ENCODE data around the gene DAP.

DAP gene

GRCh38 chr5:10699281-10699874 lies 61.7 kb downstream of the DAP start:
- Histone ChIP-seq H3K9ac (ENCODE audit: low read length) (no peak overlapping the region), H3K4me3 (ENCODE audit: low read length) (no peak overlapping the region), H2BK15ac (replicated peaks; ENCODE audit: low read depth) (no peak overlapping the region), H3K4ac (ENCODE audit: low read depth, low read length) (no peak overlapping the region), H3K27me3 (ENCODE audit: insufficient read depth, low read length, poor library complexity) (no peaks in the 10 kb centered on the region), H3K18ac (ENCODE audit: low read length) (no peak overlapping the region), H3K79me1 (ENCODE audit: low read length) (peaks cover 1% of the 10 kb centered on the region), H2BK5ac (ENCODE audit: low read length) (no peak overlapping the region), H3K56ac (ENCODE audit: low read length) (no peak overlapping the region), H2AK5ac (ENCODE audit: low read length) (no peak overlapping the region), H2BK120ac (ENCODE audit: low read depth, low read length) (no peak overlapping the region), H4K5ac (ENCODE audit: low read length) (no peak overlapping the region), H3K79me2 (ENCODE audit: control insufficient read depth, insufficient read depth, low read length) (no peaks in the 10 kb centered on the region), H3K27ac (ENCODE audit: low read depth, low read length) (no peak overlapping the region), H3K36me3 (ENCODE audit: control insufficient read depth, insufficient read depth, low read length) (no peaks in the 10 kb centered on the region), H3K4me1 (ENCODE audit: control insufficient read depth, low read depth, low read length) (no peaks in the 10 kb centered on the region), H3K4me2 (ENCODE audit: low read length) (no peak overlapping the region), H4K8ac (ENCODE audit: low read depth, low read length) (no peak overlapping the region), H3K23ac (ENCODE audit: low read length) (no peak overlapping the region)
- DNase-seq, result peak; percentile 70
- no CpG with 5 or more reads among the region's 5 CpGs for WGBS (ENCODE audit: extremely low coverage, insufficient coverage, low lambda C conversion rate)

GRCh38 chr5:10695759-10696543 lies 65.1 kb downstream of the DAP start:
- Histone ChIP-seq H2BK5ac (ENCODE audit: low read length) (no peak overlapping the region), H3K4me1 (ENCODE audit: control insufficient read depth, low read depth, low read length) (no peaks in the 10 kb centered on the region), H3K56ac (ENCODE audit: low read length) (no peak overlapping the region), H2BK15ac (replicated peaks; ENCODE audit: low read depth) (no peak overlapping the region), H3K4me3 (ENCODE audit: low read length) (no peak overlapping the region), H3K79me2 (ENCODE audit: control insufficient read depth, insufficient read depth, low read length) (no peaks in the 10 kb centered on the region), H2BK120ac (ENCODE audit: low read depth, low read length) (no peak overlapping the region), H3K4ac (ENCODE audit: low read depth, low read length) (no peak overlapping the region), H4K8ac (ENCODE audit: low read depth, low read length) (no peak overlapping the region), H2AK5ac (ENCODE audit: low read length) (no peak overlapping the region), H3K27me3 (ENCODE audit: insufficient read depth, low read length, poor library complexity) (no peaks in the 10 kb centered on the region), H3K36me3 (ENCODE audit: control insufficient read depth, insufficient read depth, low read length) (no peaks in the 10 kb centered on the region), H3K18ac (ENCODE audit: low read length) (no peak overlapping the region), H3K79me1 (ENCODE audit: low read length) (peaks cover 1% of the 10 kb centered on the region), H4K5ac (ENCODE audit: low read length) (no peak overlapping the region), H3K4me2 (ENCODE audit: low read length) (no peak overlapping the region), H3K9ac (ENCODE audit: low read length) (no peak overlapping the region), H3K27ac (ENCODE audit: low read depth, low read length) (no peak overlapping the region), H3K23ac (ENCODE audit: low read length) (no peak overlapping the region)
- WGBS (ENCODE audit: extremely low coverage, insufficient coverage, low lambda C conversion rate), result no CpG with 5 or more reads among the region's 7 CpGs
- DNase-seq, result no peak

- Histone ChIP-seq H3K4ac (ENCODE audit: low read depth, low read length) (no peak overlapping the region), H3K9ac (ENCODE audit: low read length) (no peak overlapping the region), H3K4me1 (ENCODE audit: control insufficient read depth, low read depth, low read length) (no peaks in the 10 kb centered on the region), H3K18ac (ENCODE audit: low read length) (no peak overlapping the region), H2AK5ac (ENCODE audit: low read length) (no peak overlapping the region), H3K4me2 (ENCODE audit: low read length) (no peak overlapping the region), H3K56ac (ENCODE audit: low read length) (no peak overlapping the region), H3K4me3 (ENCODE audit: low read length) (no peak overlapping the region), H3K27me3 (ENCODE audit: insufficient read depth, low read length, poor library complexity) (no peaks in the 10 kb centered on the region), H2BK15ac (replicated peaks; ENCODE audit: low read depth) (no peak overlapping the region), H2BK120ac (ENCODE audit: low read depth, low read length) (no peak overlapping the region), H3K27ac (ENCODE audit: low read depth, low read length) (no peak overlapping the region), H3K23ac (ENCODE audit: low read length) (no peak overlapping the region), H4K8ac (ENCODE audit: low read depth, low read length) (no peak overlapping the region), H4K5ac (ENCODE audit: low read length) (no peak overlapping the region), H3K79me1 (ENCODE audit: low read length) (peaks cover 1% of the 10 kb centered on the region), H3K79me2 (ENCODE audit: control insufficient read depth, insufficient read depth, low read length) (no peaks in the 10 kb centered on the region), H3K36me3 (ENCODE audit: control insufficient read depth, insufficient read depth, low read length) (no peaks in the 10 kb centered on the region), H2BK5ac (ENCODE audit: low read length) (no peak overlapping the region)
- no CpG with 5 or more reads among the region's 14 CpGs for WGBS (ENCODE audit: extremely low coverage, insufficient coverage, low lambda C conversion rate)
- DNase-seq, result peak; percentile 75
Measured at GRCh38 chr5:10695055-10695649, 65.9 kb downstream of the DAP start.

GRCh38 chr5:10691826-10692785 lies 68.9 kb downstream of the DAP start:
- H3K79me1 ChIP-seq (ENCODE audit: low read length), result no peaks in the 10 kb centered on the region
- H3K4me1 ChIP-seq (ENCODE audit: control insufficient read depth, low read depth, low read length), result no peaks in the 10 kb centered on the region
- H3K18ac ChIP-seq (ENCODE audit: low read length), result no peak overlapping the region
- no peak overlapping the region for H3K4ac ChIP-seq (ENCODE audit: low read depth, low read length)
- peak; percentile 81 for DNase-seq
- no peaks in the 10 kb centered on the region for H3K27me3 ChIP-seq (ENCODE audit: insufficient read depth, low read length, poor library complexity)
- no peak overlapping the region for H2BK5ac ChIP-seq (ENCODE audit: low read length)
- H3K4me2 ChIP-seq (ENCODE audit: low read length), result no peak overlapping the region
- H3K23ac ChIP-seq (ENCODE audit: low read length), result no peak overlapping the region
- H3K27ac ChIP-seq (ENCODE audit: low read depth, low read length), result no peak overlapping the region
- no peak overlapping the region for H3K9ac ChIP-seq (ENCODE audit: low read length)
- H3K79me2 ChIP-seq (ENCODE audit: control insufficient read depth, insufficient read depth, low read length), result no peaks in the 10 kb centered on the region
- no peak overlapping the region for H2BK120ac ChIP-seq (ENCODE audit: low read depth, low read length)
- no peak overlapping the region for H2AK5ac ChIP-seq (ENCODE audit: low read length)
- H3K4me3 ChIP-seq (ENCODE audit: low read length), result no peak overlapping the region
- no CpG with 5 or more reads among the region's 16 CpGs for WGBS (ENCODE audit: extremely low coverage, insufficient coverage, low lambda C conversion rate)
- H4K8ac ChIP-seq (ENCODE audit: low read depth, low read length), result no peak overlapping the region
- H4K5ac ChIP-seq (ENCODE audit: low read length), result no peak overlapping the region
- no peak overlapping the region for H2BK15ac ChIP-seq (replicated peaks; ENCODE audit: low read depth)
- H3K56ac ChIP-seq (ENCODE audit: low read length), result no peak overlapping the region
- no peaks in the 10 kb centered on the region for H3K36me3 ChIP-seq (ENCODE audit: control insufficient read depth, insufficient read depth, low read length)

- H3K4me1 ChIP-seq (ENCODE audit: control insufficient read depth, low read depth, low read length), result no peaks in the 10 kb centered on the region
- no peak overlapping the region for H4K8ac ChIP-seq (ENCODE audit: low read depth, low read length)
- WGBS (ENCODE audit: extremely low coverage, insufficient coverage, low lambda C conversion rate), result no CpG with 5 or more reads among the region's 14 CpGs
Measured at GRCh38 chr5:10690460-10691440, 70.3 kb downstream of the DAP start.

More at GRCh38 chr5:10690460-10691440, 70.3 kb downstream of the DAP start:
- no peak overlapping the region for H3K18ac ChIP-seq (ENCODE audit: low read length)
- no peak overlapping the region for H3K9ac ChIP-seq (ENCODE audit: low read length)
- H2AK5ac ChIP-seq (ENCODE audit: low read length), result no peak overlapping the region
- H3K56ac ChIP-seq (ENCODE audit: low read length), result no peak overlapping the region
- no peaks in the 10 kb centered on the region for H3K79me2 ChIP-seq (ENCODE audit: control insufficient read depth, insufficient read depth, low read length)
- no peaks in the 10 kb centered on the region for H3K27me3 ChIP-seq (ENCODE audit: insufficient read depth, low read length, poor library complexity)
- H3K36me3 ChIP-seq (ENCODE audit: control insufficient read depth, insufficient read depth, low read length), result no peaks in the 10 kb centered on the region
- no peak overlapping the region for H3K23ac ChIP-seq (ENCODE audit: low read length)
- no peak overlapping the region for H4K5ac ChIP-seq (ENCODE audit: low read length)
- H2BK15ac ChIP-seq (replicated peaks; ENCODE audit: low read depth), result no peak overlapping the region
- no peak overlapping the region for H2BK5ac ChIP-seq (ENCODE audit: low read length)
- no peak overlapping the region for H3K4me2 ChIP-seq (ENCODE audit: low read length)
- no peak overlapping the region for H3K4ac ChIP-seq (ENCODE audit: low read depth, low read length)
- no peak overlapping the region for H3K4me3 ChIP-seq (ENCODE audit: low read length)
- H3K79me1 ChIP-seq (ENCODE audit: low read length), result no peaks in the 10 kb centered on the region
- no peak for DNase-seq
- H2BK120ac ChIP-seq (ENCODE audit: low read depth, low read length), result no peak overlapping the region
- no peak overlapping the region for H3K27ac ChIP-seq (ENCODE audit: low read depth, low read length)

All from mesendoderm (in vitro differentiated cells).